Measurements from ENCODE around the gene DNAJC12.
"Not testable (repeated sequence)": the region's sequence is repeated elsewhere in the genome, so short reads cannot be mapped to it uniquely, and the experiment has no call there.

Gene DNAJC12

DNA sequence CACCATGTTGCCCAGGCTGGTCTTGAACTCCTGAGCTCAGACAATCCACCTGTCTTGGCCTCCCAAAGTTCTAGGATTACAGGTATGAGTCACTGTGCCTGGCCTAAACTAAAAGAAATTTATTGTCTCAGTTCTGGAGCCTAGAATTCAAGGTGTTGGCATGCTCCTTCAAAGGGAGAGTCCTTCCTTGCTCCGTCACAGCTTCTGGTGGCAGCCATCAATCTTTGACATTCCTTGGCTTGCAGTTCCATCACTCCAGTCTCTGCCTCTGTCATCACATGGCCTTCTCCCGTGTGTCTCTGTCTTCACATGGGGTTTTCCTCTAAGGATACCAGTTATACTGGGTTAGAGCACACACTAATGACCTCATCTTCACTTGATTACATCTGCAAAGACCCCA lies 55.5 kb downstream of the DNAJC12 start:
- H3K4me3 ChIP-seq (ENCODE audit: low read length): no peak overlapping the region
- no peak overlapping the region for H3K9ac ChIP-seq (ENCODE audit: low read length)
- no peak overlapping the region for H3K4me2 ChIP-seq (ENCODE audit: low read length)
- H2AFZ ChIP-seq (ENCODE audit: low read depth, low read length): no peak overlapping the region
- no peaks in the 10 kb centered on the region for H3K27me3 ChIP-seq (ENCODE audit: low read depth, low read length)
- no peaks in the 10 kb centered on the region for H3K79me2 ChIP-seq (ENCODE audit: low read length)
- H3K9me3 ChIP-seq (ENCODE audit: insufficient read depth, low read length): no peaks in the 10 kb centered on the region
- no peaks in the 10 kb centered on the region for H3K36me3 ChIP-seq (replicated peaks; ENCODE audit: low read depth, low read length)
- H3K4me1 ChIP-seq (ENCODE audit: low read length): peaks cover 56% of the 10 kb centered on the region
- H3K27ac ChIP-seq (ENCODE audit: low read length): no peak overlapping the region
- H4K20me1 ChIP-seq (ENCODE audit: insufficient read depth, low read length): no peaks in the 10 kb centered on the region
- TF ChIP-seq, protein P1, sequence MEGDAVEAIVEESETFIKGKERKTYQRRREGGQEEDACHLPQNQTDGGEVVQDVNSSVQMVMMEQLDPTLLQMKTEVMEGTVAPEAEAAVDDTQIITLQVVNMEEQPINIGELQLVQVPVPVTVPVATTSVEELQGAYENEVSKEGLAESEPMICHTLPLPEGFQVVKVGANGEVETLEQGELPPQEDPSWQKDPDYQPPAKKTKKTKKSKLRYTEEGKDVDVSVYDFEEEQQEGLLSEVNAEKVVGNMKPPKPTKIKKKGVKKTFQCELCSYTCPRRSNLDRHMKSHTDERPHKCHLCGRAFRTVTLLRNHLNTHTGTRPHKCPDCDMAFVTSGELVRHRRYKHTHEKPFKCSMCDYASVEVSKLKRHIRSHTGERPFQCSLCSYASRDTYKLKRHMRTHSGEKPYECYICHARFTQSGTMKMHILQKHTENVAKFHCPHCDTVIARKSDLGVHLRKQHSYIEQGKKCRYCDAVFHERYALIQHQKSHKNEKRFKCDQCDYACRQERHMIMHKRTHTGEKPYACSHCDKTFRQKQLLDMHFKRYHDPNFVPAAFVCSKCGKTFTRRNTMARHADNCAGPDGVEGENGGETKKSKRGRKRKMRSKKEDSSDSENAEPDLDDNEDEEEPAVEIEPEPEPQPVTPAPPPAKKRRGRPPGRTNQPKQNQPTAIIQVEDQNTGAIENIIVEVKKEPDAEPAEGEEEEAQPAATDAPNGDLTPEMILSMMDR (IDR thresholded peaks at IDR 0.05; ENCODE audit: low read depth, low read length): no peak

DNA sequence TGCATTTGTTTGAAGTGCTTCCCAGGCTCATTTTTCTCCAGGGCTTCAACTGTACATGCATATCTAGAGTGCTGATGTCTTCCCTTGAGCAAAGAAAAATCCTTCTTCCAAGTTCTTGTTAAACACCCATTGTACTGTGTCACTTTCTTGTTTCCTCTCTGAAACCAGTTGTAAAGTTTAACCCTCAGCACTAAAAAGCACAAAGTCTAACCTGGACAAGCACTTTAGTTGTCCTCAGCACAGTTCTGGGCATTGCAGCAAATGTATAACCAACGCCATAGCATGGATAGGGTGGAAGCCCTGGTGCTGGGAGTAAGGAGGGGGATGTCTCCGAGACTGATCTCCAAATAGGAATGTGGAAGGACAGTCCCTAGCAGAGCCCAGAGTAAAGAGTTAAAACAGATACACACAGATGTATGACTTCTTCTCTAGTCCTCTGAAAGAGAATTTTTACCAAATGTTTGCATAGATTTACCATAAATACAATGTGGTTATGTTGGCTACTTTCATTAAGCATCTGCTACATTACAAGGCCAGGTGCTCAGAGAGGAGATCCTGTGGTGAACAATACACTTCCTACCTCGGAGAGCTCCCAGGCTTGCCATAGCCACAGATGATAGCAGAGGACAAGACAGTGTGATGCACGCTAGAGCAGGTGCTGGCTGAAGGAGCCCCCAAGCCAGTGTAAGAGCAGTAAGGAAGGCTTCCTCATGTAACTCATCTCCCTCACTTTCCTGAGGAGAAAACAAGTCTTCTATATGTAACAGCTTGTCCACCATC lies 57.0 kb downstream of the DNAJC12 start:
- Histone ChIP-seq H3K9me3 (ENCODE audit: insufficient read depth, low read length) (no peaks in the 10 kb centered on the region), H3K27ac (ENCODE audit: low read length) (peak overlapping the region; percentile 31; the same call in 1 of the 2 replicates), H3K4me2 (ENCODE audit: low read length) (peak overlapping the region; percentile 67), H3K36me3 (replicated peaks; ENCODE audit: low read depth, low read length) (no peaks in the 10 kb centered on the region), H3K27me3 (ENCODE audit: low read depth, low read length) (no peaks in the 10 kb centered on the region), H3K4me3 (ENCODE audit: low read length) (no peak overlapping the region), H3K4me1 (ENCODE audit: low read length) (peaks cover 57% of the 10 kb centered on the region), H3K79me2 (ENCODE audit: low read length) (no peaks in the 10 kb centered on the region), H4K20me1 (ENCODE audit: insufficient read depth, low read length) (no peaks in the 10 kb centered on the region), H3K9ac (ENCODE audit: low read length) (no peak overlapping the region), H2AFZ (ENCODE audit: low read depth, low read length) (peak overlapping the region; percentile 52; the same call in 1 of the 2 replicates)
- no peak for TF ChIP-seq EZH2phosphoT487 (IDR thresholded peaks at IDR 0.05; ENCODE audit: low read depth)
- TF ChIP-seq, protein P1 (IDR thresholded peaks at IDR 0.05; ENCODE audit: low read depth, low read length): no peak

DNA sequence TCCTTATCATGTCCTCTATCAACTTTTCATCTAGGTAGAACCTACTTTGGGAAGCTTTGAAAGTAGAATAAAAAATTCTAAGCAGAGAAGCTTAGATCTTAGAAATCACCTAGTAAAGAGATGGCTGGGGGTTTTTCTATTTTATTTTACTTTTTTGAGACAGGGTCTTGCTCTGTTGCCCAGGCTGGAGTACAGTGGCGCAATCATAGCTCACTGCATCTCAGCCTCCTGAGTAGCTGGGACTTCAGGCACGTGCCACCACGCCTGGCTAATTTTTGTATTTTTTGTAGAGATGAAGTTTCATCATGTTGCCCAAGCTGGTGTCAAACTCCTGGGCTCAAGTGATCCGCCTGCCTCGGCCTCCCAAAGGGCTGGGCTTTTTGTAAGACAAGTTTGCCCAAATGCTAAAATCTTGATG lies 57.8 kb downstream of the DNAJC12 start:
- not testable (repeated sequence) for H3K27ac ChIP-seq (ENCODE audit: low read length); H3K9me3 ChIP-seq (ENCODE audit: insufficient read depth, low read length); H4K20me1 ChIP-seq (ENCODE audit: insufficient read depth, low read length); H3K79me2 ChIP-seq (ENCODE audit: low read length); H2AFZ ChIP-seq (ENCODE audit: low read depth, low read length); H3K4me3 ChIP-seq (ENCODE audit: low read length); H3K9ac ChIP-seq (ENCODE audit: low read length); H3K27me3 ChIP-seq (ENCODE audit: low read depth, low read length); H3K36me3 ChIP-seq (replicated peaks; ENCODE audit: low read depth, low read length)
- Histone ChIP-seq H3K4me1 (ENCODE audit: low read length) (peaks cover 64% of the 10 kb centered on the region), H3K4me2 (ENCODE audit: low read length) (peak overlapping the region; percentile 67)

DNA sequence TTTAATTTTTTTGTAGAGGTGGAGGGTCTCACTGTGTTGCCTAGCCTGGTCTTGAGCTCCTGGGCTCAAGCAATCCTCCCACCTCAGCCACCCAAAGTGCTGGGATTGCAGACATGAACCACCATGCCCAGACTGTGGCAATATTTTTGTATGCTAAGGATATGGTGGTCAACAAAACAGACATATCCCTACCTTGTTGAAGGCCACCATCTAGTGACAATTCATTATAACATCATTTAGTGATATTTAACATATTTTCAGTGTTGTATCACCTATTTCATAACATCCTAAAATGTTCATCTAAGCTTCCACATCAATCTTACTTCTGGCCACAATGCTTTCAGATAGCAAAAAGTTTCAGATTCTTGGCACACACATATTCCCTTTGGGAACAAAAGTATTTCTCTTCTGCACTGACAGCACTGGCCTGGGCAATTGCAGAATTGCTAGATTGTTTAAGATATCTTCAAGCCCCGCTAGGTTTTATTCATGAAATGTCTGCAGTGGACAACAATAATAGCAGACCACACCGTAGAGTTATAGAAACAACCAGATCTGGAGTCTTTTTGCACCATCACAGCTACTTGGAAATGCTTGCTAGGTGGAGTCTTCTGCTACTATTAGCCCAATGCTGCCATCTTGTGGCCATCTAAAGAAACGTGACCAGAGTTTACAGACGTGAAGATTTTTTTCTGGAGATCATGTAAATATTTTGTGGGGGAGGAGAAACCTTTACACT lies 58.4 kb downstream of the DNAJC12 start:
- Histone ChIP-seq H3K4me3 (ENCODE audit: low read length) (0 out of 2 replicates have a peak overlapping the region, but pooled peaks have one; percentile 20), H3K27ac (ENCODE audit: low read length) (no peak overlapping the region), H3K4me1 (ENCODE audit: low read length) (peaks cover 66% of the 10 kb centered on the region), H3K36me3 (replicated peaks; ENCODE audit: low read depth, low read length) (no peaks in the 10 kb centered on the region), H4K20me1 (ENCODE audit: insufficient read depth, low read length) (no peaks in the 10 kb centered on the region), H3K4me2 (ENCODE audit: low read length) (peak overlapping the region; percentile 67), H3K27me3 (ENCODE audit: low read depth, low read length) (no peaks in the 10 kb centered on the region), H2AFZ (ENCODE audit: low read depth, low read length) (no peak overlapping the region), H3K9ac (ENCODE audit: low read length) (no peak overlapping the region), H3K9me3 (ENCODE audit: insufficient read depth, low read length) (no peaks in the 10 kb centered on the region), H3K79me2 (ENCODE audit: low read length) (no peaks in the 10 kb centered on the region)
- TF ChIP-seq EZH2phosphoT487 (IDR thresholded peaks at IDR 0.05; ENCODE audit: low read depth): no peak
- TF ChIP-seq, protein P1 (IDR thresholded peaks at IDR 0.05; ENCODE audit: low read depth, low read length): peak; percentile 49
